HepG2 (cell line): ENCODE measurements around the gene DEPDC1B.

ENCODE experiments used
- CTCF ChIP-seq: sonication (generic); formaldehyde crosslinking; IDR thresholded peaks from 2 replicates; pipeline ENCODE4 v1.5.0; 2020; ENCODE audit warnings: mild to moderate bottlenecking, missing genetic modification reagents, moderate library complexity
- POLR2AphosphoS5 ChIP-seq: IDR thresholded peaks from 2 replicates; pipeline ENCODE4 v1.6.1; 2012; ENCODE audit warnings: low read depth, low read length
- TCF7L2 ChIP-seq: IDR thresholded peaks from 2 replicates; pipeline ENCODE4 v1.6.1; 2011; ENCODE audit warnings: mild to moderate bottlenecking, low read depth, low read length, moderate library complexity
- YY1 ChIP-seq: IDR thresholded peaks from 2 replicates; pipeline ENCODE4 v1.6.1; 2011; ENCODE audit warnings: low read length, low read depth, moderate library complexity, mild to moderate bottlenecking; ENCODE audit not compliant: insufficient read depth, insufficient replicate concordance
- ZNF530 ChIP-seq: sonication (generic); formaldehyde crosslinking; IDR thresholded peaks from 2 replicates; pipeline ENCODE4 v1.5.0; 2020; ENCODE audit warnings: low read depth, mild to moderate bottlenecking, missing genetic modification reagents
- ZNF879 ChIP-seq: sonication (generic); formaldehyde crosslinking; IDR thresholded peaks from 2 replicates; pipeline ENCODE4 v1.8.1; 2023; ENCODE audit warnings: missing genetic modification reagents

GRCh38 chr5:60636644-60637043, 63.3 kb downstream of the DEPDC1B start:
- TF ChIP-seq TCF7L2 (no peak), POLR2AphosphoS5 (no peak), ZNF530 (CRISPR knock-in tag) (no peak), CTCF (CRISPR knock-in tag) (no peak), YY1 (no peak), ZNF879 (no peak)
